ENCODE data around the gene PLEKHA5. TPM values are rescaled to one million over a fixed set of nuclear protein-coding genes. Genes with fewer than 3 reads are reported as not detected.
"Not testable (repeated sequence)": the region's sequence is repeated elsewhere in the genome, so short reads cannot be mapped to it uniquely, and the experiment has no call there.

PLEKHA5 gene
- total RNA-seq, 1 donor from 2014 or later, result 2.6 TPM

GRCh38 chr12:19278407-19278806 lies 148.9 kb downstream of the PLEKHA5 start:
- intact Hi-C loops (cut with micrococcal nuclease), result no loop called here

GRCh38 chr12:19282133-19282699 lies 152.7 kb downstream of the PLEKHA5 start:
- intact Hi-C loops (cut with micrococcal nuclease), result loop anchor here (10.0 kb wide), 1 partner anchor 1027 kb away; no protein-coding TSS in a partner anchor

DNA sequence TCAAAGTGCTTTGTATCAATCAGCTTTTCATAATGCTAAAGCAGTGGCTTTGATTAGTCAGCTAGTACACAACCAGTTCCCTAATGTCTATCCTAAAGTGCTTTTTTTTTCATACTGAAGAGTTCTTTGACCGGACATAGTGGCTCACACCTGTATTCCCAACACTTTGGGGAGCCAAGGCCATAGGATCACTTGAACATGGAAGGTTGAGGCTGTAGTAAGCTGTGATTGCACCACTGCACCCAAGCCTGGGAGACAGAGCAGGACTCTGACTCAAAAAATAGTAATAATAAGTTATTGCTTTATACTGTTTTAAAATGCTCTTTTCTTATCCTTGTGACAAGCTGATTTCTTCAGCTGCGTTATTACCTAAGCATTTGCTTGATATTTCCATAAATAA lies 155.1 kb downstream of the PLEKHA5 start:
- intact Hi-C loops (cut with micrococcal nuclease), result loop anchor here (5.0 to 10.0 kb wide), 2 partner anchors 422 to 1030 kb away; no protein-coding TSS in a partner anchor

- intact Hi-C loops (cut with micrococcal nuclease), result loop anchor here (5.0 to 10.0 kb wide), 2 partner anchors 424 to 1031 kb away; no protein-coding TSS in a partner anchor
Observed at GRCh38 chr12:19285793-19286448, 156.4 kb downstream of the PLEKHA5 start.

DNA sequence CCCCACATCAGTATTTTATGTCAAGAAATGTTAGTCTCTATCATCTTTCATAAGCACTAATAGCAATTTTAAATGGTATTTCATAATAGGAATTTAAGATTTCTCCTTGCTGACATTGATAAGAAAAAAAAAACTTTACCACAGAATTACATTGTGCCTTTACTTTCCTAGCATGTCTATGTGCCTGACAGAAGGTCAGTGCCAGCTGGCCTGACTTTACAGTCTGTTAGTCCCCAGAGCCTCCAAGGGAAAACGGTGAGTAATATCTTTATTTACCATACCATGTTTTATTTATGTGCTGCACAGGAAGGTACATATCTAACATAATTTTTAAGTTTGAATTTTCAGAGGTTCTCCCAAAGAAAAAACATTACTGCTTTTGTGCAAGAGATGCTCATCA lies 157.8 kb downstream of the PLEKHA5 start:
- intact Hi-C loops (cut with micrococcal nuclease), result loop anchor here (5.0 to 10.0 kb wide), 2 partner anchors 425 to 1033 kb away; no protein-coding TSS in a partner anchor

- intact Hi-C loops (cut with micrococcal nuclease), result loop anchor here (1.0 to 10.0 kb wide), 4 partner anchors 106 to 1033 kb away; no protein-coding TSS in a partner anchor
Observed at GRCh38 chr12:19288161-19288560, 158.6 kb downstream of the PLEKHA5 start.

GRCh38 chr12:19288603-19289244 lies 159.2 kb downstream of the PLEKHA5 start:
- intact Hi-C loops (cut with micrococcal nuclease), result loop anchor here (1.0 to 10.0 kb wide), 4 partner anchors 106 to 1034 kb away; no protein-coding TSS in a partner anchor

DNA sequence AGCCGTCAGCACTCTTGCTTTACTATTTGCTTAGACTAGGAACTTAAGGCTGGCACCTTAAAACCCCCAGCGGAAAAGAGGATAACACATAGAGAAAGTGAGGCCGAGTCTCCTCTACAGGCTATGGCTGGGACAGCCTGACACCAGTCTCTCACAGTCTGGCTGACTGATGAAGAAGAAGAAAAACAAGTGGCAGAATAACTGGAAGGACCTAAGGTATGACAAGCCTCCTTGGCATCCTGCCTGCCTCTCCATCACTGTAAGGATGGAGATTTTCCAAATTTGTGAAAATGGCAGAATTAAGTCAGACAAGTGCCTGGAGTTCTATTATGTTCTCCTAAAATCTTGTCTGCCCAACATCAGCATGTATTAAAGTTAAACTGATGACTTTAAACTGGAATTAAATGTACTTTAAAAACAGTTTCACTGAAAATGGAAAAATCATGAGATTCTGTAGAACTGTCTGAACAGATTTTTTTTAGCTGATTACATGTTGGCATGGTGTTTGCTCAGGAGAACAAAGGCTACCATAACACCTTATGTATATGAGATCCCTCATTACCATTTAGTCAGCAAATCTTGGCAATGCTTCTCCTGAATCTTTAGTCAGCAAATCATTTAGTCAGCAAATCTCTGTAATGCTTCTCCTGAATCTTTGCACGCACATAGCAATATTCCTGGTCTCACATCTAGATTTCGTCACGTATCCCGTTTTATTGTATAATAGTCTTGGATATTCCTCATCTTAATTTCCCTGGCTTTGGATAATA lies 169.5 kb downstream of the PLEKHA5 start:
- intact Hi-C loops (cut with micrococcal nuclease), result no loop called here

GRCh38 chr12:19299765-19300164 lies 170.2 kb downstream of the PLEKHA5 start:
- intact Hi-C loops (cut with micrococcal nuclease), result no loop called here

DNA sequence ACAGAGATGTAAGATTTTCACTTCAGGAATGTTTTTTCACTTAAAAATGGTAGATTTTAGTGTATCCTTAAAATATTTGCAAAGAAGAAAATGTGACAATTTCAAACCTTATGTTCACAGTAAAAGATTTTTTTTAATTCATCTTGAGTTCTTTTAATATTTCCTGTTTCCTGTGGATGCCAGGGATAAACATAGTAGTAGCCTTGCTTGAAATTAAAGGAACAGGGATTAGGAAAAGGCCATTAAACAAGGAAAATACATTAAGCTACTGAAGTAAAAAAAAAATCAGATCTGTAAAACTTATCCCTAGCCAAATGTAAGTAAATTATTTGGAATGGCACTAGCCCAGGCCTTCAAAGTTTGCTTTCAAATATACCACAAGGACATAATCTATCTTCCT lies 171.7 kb downstream of the PLEKHA5 start:
- intact Hi-C loops (cut with micrococcal nuclease), result no loop called here

- intact Hi-C loops (cut with micrococcal nuclease), result no loop called here
Observed at GRCh38 chr12:19301688-19302087, 172.2 kb downstream of the PLEKHA5 start.

GRCh38 chr12:19302100-19302640 lies 172.6 kb downstream of the PLEKHA5 start:
- intact Hi-C loops (cut with micrococcal nuclease), result no loop called here

- intact Hi-C loops (cut with micrococcal nuclease), result no loop called here
Observed at GRCh38 chr12:19303496-19303895, 174.0 kb downstream of the PLEKHA5 start.

DNA sequence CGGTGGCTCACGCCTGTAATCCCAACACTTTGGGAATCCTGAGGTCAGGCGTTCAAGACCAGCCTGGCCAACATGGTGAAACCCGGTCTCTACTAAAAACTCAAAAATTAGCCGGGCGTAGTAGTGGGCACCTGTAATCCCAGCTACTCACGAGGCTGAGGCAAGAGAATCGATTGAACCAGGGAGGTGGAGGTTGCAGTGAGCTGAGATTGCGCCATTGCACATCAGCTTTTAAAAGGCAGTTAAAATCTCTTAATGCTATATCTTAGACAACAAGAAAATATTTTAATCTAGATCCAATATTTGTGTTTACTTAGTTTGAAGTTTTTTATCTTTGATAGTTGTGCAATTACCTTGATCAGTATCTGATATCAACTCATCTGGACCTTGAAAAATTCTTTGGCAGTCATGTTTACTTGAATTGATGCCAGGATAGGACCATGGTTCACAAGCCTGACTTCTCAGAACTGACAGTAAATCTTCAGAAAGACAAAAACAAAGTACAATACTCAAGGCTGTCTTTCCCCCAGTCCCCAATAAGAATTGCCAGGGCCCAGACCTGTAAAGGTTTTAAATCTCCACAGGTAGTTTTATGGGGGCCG lies 174.7 kb downstream of the PLEKHA5 start:
- intact Hi-C loops (cut with micrococcal nuclease), result no loop called here

DNA sequence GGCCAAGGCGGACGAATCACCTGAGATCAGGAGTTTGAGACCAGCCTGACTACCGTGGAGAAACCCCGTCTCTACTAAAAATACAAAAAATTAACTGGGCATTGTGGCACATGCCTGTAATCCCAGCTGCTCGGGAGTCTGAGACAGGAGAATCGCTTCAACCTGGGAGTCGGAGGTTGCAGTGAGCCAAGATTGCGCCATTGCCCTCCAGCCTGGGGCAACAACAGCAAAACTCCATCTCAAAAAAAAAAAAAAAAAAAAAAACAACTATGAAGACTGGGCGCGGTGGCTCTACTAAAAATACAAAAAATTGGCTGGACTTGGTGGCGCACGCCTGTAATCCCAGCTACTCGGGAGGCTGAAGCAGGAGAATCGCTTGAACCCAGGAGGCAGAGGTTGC lies 176.1 kb downstream of the PLEKHA5 start:
- intact Hi-C loops (cut with micrococcal nuclease), result not testable (repeated sequence)

GRCh38 chr12:19306366-19306765 lies 176.8 kb downstream of the PLEKHA5 start:
- intact Hi-C loops (cut with micrococcal nuclease), result no loop called here

DNA sequence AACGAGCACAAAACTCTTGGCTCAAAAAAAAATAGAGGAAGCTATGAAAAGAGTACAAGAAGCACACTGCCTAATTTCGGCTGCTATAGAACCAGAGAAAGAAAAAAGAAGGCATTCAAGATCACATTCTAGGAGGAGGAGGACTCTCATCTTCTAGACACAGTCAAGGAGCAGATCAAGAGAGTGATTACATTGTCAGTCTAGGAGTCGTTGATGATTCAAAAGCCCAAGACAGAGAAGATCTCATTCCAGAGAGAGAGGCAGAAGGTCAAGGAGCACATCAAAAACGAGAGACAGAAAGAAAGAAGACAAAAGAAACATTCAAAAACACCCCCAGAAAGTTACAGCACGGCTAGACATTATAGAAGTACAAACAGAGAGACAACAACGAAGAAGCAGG lies 177.9 kb downstream of the PLEKHA5 start:
- intact Hi-C loops (cut with micrococcal nuclease), result no loop called here

DNA sequence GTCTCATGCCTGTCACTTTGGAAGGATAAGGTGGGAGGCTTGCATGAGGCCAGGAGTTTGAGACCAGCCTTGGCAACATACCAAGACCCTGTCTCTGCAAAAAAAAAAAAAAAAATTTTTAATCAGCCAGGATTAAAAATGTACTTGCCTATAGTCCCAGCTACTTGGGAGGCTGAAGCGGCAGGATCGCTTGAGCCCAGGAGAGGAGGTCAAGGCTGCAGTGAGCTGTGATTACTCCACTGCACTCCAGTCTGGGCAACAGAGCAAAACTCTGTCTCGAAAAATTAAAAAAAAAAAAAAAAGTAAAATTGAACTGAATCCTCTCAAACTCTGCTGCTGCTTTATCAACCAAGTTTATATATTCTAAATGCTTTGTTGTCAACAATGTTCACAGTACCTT lies 181.6 kb downstream of the PLEKHA5 start:
- intact Hi-C loops (cut with micrococcal nuclease), result no loop called here

GRCh38 chr12:19312637-19313036 lies 183.1 kb downstream of the PLEKHA5 start:
- intact Hi-C loops (cut with micrococcal nuclease), result no loop called here

DNA sequence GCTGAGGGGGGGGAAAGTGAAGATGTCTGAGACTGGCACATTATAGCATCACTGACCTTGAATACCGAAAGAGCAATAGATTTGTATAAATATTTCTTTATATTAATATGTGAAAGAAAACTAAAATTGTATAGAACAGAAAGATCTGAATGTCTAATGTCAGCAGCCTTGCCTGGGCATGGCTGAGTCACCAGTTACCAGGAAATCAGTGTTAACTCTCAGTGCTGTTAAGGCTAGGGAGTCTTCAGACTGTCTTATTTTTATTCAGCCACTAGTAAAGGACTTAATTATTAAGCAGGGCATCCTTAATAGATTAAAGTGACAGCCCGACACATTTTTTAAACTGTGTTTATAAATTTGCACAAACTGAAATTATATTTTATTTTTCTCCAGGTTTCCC lies 186.9 kb downstream of the PLEKHA5 start:
- intact Hi-C loops (cut with micrococcal nuclease), result no loop called here

GRCh38 chr12:19322376-19322775 lies 192.8 kb downstream of the PLEKHA5 start:
- intact Hi-C loops (cut with micrococcal nuclease), result no loop called here
